AG09319 (cell line): ENCODE measurements around the gene ONECUT3.
"Not testable (repeated sequence)": the region's sequence is repeated elsewhere in the genome, so short reads cannot be mapped to it uniquely, and the experiment has no call there.

ENCODE experiments used
- DNase-seq: peaks from one replicate; pipeline ENCODE4 v3.0.0-alpha.2; 2010; ENCODE audit warnings: low read depth; ENCODE audit errors: extremely low read depth
- CTCF ChIP-seq: IDR thresholded peaks from 2 replicates; pipeline ENCODE4 v1.5.1; 2011; ENCODE audit warnings: low read depth, mild to moderate bottlenecking, inconsistent platforms, low read length, moderate library complexity

Gene ONECUT3

GRCh38 chr19:1796395-1797142, 43.3 kb downstream of the ONECUT3 start:
- DNase-seq: no peak
- no peak for TF ChIP-seq CTCF

- DNase-seq: not testable (repeated sequence)
Observed at GRCh38 chr19:1797313-1797712, 44.0 kb downstream of the ONECUT3 start.

- TF ChIP-seq CTCF: no peak
- DNase-seq: no peak
Observed at GRCh38 chr19:1799695-1800342, 46.5 kb downstream of the ONECUT3 start.

GRCh38 chr19:1804858-1805257, 51.6 kb downstream of the ONECUT3 start:
- no peak for DNase-seq
- no peak for TF ChIP-seq CTCF

- no peak for DNase-seq
- no peak for TF ChIP-seq CTCF
Observed at GRCh38 chr19:1805401-1806183, 52.3 kb downstream of the ONECUT3 start.

GRCh38 chr19:1806184-1807029, 53.1 kb downstream of the ONECUT3 start:
- TF ChIP-seq CTCF: no peak
- DNase-seq: no peak

GRCh38 chr19:1807030-1807694, 53.9 kb downstream of the ONECUT3 start:
- DNase-seq: no peak
- no peak for TF ChIP-seq CTCF
